EL (cell line): ENCODE measurements around the gene CDH23.

Experiments
- DNase-seq: peaks from one replicate; pipeline ENCODE4 v3.0.0-alpha.2; 2016

Gene CDH23

GRCh38 chr10:71831646-71832552 lies 435.2 kb downstream of the CDH23 start:
- DNase-seq = peak; percentile 66

- DNase-seq = no peak
Observed at GRCh38 chr10:71832967-71833366, 436.2 kb downstream of the CDH23 start.

- DNase-seq = no peak
Observed at GRCh38 chr10:71833451-71834342, 437.0 kb downstream of the CDH23 start.

GRCh38 chr10:71834343-71834674 lies 437.6 kb downstream of the CDH23 start:
- DNase-seq = no peak

- peak; percentile 93 for DNase-seq
Observed at GRCh38 chr10:71835671-71836595, 439.2 kb downstream of the CDH23 start.

- DNase-seq = no peak
Observed at GRCh38 chr10:71836596-71836974, 439.9 kb downstream of the CDH23 start.

GRCh38 chr10:71837098-71837827 lies 440.5 kb downstream of the CDH23 start:
- DNase-seq = no peak

- peak; percentile 70 for DNase-seq
Observed at GRCh38 chr10:71838264-71839211, 441.8 kb downstream of the CDH23 start.

GRCh38 chr10:71840177-71840957 lies 443.6 kb downstream of the CDH23 start:
- peak; percentile 98 for DNase-seq

- no peak for DNase-seq
Observed at GRCh38 chr10:71840958-71841335, 444.2 kb downstream of the CDH23 start.

GRCh38 chr10:71842422-71842821 lies 445.7 kb downstream of the CDH23 start:
- DNase-seq = no peak

GRCh38 chr10:71842856-71843686 lies 446.4 kb downstream of the CDH23 start:
- DNase-seq = no peak

GRCh38 chr10:71844084-71844483 lies 447.4 kb downstream of the CDH23 start:
- no peak for DNase-seq

GRCh38 chr10:71844695-71845094 lies 448.0 kb downstream of the CDH23 start:
- no peak for DNase-seq

GRCh38 chr10:71845410-71846405 lies 449.0 kb downstream of the CDH23 start:
- no peak for DNase-seq

- DNase-seq = no peak
Observed at GRCh38 chr10:71846816-71847215, 450.1 kb downstream of the CDH23 start.

- DNase-seq = no peak
Observed at GRCh38 chr10:71847418-71847817, 450.7 kb downstream of the CDH23 start.
